Spleen (tissue), 11 donors: ENCODE data around the gene PARK7. TPM values are rescaled to one million over a fixed set of nuclear protein-coding genes. Genes with fewer than 3 reads are reported as not detected.
A peak's percentile ranks its signal among the peaks of the same experiment; 100 is the strongest.

Experiments used
- DNase-seq: peaks from one replicate; pipeline ENCODE4 v3.0.0-alpha.2; 2020
- H3K27ac ChIP-seq, 8 donors: fragments of 200-600 bp; sonication (generic) in 7 of 8; 1 replicate in 4 of 8; 2 replicates in 4 of 8; pipeline versions ENCODE4 v1.5.0 to v1.8.0; 2016 to 2021; ENCODE audit warnings: inconsistent platforms in 4 of 8, mild to moderate bottlenecking in 4 of 8, moderate library complexity in 1 of 8
- H3K27me3 ChIP-seq, 7 donors: fragments of 200-600 bp; sonication (generic) in 6 of 7; replicated peaks in 1 of 7; 1 replicate in 4 of 7; 2 replicates in 3 of 7; pipeline versions ENCODE4 v1.5.0 to v1.8.0; 2016 to 2021; ENCODE audit warnings: inconsistent platforms in 3 of 7, mild to moderate bottlenecking in 1 of 7
- H3K36me3 ChIP-seq, 6 donors: fragments of 200-600 bp; sonication (generic) in 5 of 6; 1 replicate in 4 of 6; 2 replicates in 2 of 6; pipeline versions ENCODE4 v1.5.0 to v1.8.0; 2016 to 2021; ENCODE audit warnings: inconsistent platforms in 2 of 6
- H3K4me1 ChIP-seq, 6 donors: fragments of 200-600 bp; sonication (generic) in 5 of 6; 1 replicate in 3 of 6; 2 replicates in 3 of 6; pipeline versions ENCODE4 v1.5.0 to v1.8.0; 2016 to 2021; ENCODE audit warnings: inconsistent platforms in 3 of 6
- H3K4me3 ChIP-seq, 8 donors: fragments of 200-600 bp; sonication (generic) in 7 of 8; 1 replicate in 4 of 8; 2 replicates in 4 of 8; pipeline versions ENCODE4 v1.5.0 to v1.8.0; 2016 to 2021; ENCODE audit warnings: inconsistent platforms in 4 of 8, mild to moderate bottlenecking in 4 of 8, moderate library complexity in 2 of 8
- H3K9me3 ChIP-seq, 8 donors: fragments of 200-600 bp; sonication (generic) in 7 of 8; 1 replicate in 4 of 8; 2 replicates in 4 of 8; pipeline versions ENCODE4 v1.5.0 to v1.8.0; 2016 to 2021; ENCODE audit warnings: inconsistent platforms in 4 of 8
- POLR2A ChIP-seq, 3 donors: fragments of 450-650 bp; IDR thresholded peaks; one replicate each; pipeline ENCODE4 v1.5.1; 2017; ENCODE audit warnings: antibody characterized with exemption in 3 of 3, mild to moderate bottlenecking in 1 of 3
- POLR2AphosphoS5 ChIP-seq, 3 donors: sonication (generic); formaldehyde crosslinking; IDR thresholded peaks; one replicate each; pipeline ENCODE4 v1.5.1; 2017; ENCODE audit warnings: antibody characterized with exemption in 3 of 3
- WGBS, 5 donors: extraction: QIAGEN DNeasy Blood & Tissue Kit in 3 of 5; methylation state at CpG; one replicate each; pipeline versions ENCODE4 v1.1.5 to v1.1.7; 2013 to 2018; 5-methylcytosine and 5-hydroxymethylcytosine counted together
- intact Hi-C: fragments of 100-400 bp; cut with DNase I; formaldehyde crosslinking; loops from one replicate; pipeline ENCODE4 v1.15.0; 2023; ENCODE audit warnings: low total_unique reads
- polyA plus RNA-seq, 3 donors: library from polyadenylated mRNA; stranded (reverse); fragments of 200-250 nt; gene quantifications; one replicate each; pipeline ENCODE4 v1.2.1, GENCODE V29; 2013
- total RNA-seq, 7 donors: library from RNA; depleted of rRNA in 3 of 7; stranded (reverse); fragments of >200 nt in 3 of 7; fragmentation: NEBNext Ultra II Directional in 4 of 7; extraction: Animal tissue kit (Norgen Biotek cat#: 25700) in 4 of 7; gene quantifications; one replicate each; pipeline versions ENCODE4 v1.1.0 to v1.2.1, GENCODE V29; 2016 to 2021
- TF ChIP-seq, protein P1 (sequence below), 11 experiments: fragments of 200-600 bp in 7 of 11; fragments of 450-650 bp in 4 of 11; sonication (generic) in 4 of 11; IDR thresholded peaks in 8 of 11; conservative IDR thresholded peaks in 3 of 11; 1 replicate in 7 of 11; 2 replicates in 4 of 11; pipeline versions ENCODE4 v1.4.0 to v1.8.0; 2016 to 2021; ENCODE audit warnings: antibody characterized with exemption in 11 of 11, inconsistent platforms in 4 of 11, mild to moderate bottlenecking in 1 of 11
- donor health status: healthy with polysubstance abuse.
- donor health status: DM: no; HTN: no; CAD: no; lungs with moderate emphysema.
- donor health status: DM: no; HTN: no; CAD: no.
- donor health status: Bipolar disorder and iron deficiency.
- donor health status: healthy.
- donor health status: DM: no; HTN: no; CAD: no.
- donor health status: DM: yes; HTN: yes; CAD: no.

The PARK7 gene
- total and polyA plus RNA-seq, 10 donors = 93.5 to 370 (median 174) TPM

DNA sequence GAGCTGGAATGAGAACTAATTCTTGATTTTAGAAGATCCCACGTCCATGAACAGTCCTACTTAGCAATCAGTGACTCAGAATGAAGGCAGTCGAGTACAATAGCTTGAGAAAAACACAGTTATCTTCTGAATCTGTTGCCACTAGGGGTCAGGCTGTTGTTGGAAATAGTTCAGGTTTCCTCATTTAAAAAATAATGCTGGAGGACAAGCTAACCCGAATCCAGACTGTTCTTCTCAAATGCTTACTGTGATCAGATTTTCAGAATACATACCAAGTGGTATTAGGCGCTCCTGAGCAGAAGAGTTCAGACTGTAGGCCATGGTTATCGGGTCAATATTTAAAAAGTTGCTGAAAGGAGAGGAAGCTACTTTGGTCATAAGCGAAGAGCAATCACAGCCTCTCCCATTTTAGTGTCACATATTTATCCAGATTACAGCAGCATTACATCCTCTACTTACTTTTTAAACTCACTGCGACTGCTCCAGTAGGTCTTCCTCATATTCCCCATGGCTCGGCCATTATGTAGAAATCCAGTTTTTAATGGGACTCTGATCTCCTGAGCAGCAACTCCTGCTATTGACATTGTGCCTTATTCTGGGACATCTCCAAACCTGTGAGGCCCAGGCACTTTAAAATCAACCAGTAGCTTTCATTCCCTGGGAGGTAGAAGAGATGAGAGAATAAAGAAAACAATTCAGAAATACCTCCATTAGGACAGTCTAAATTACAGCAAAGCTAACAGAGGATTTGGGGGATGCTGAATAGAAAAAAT lies 53.7 kb downstream of the PARK7 start:
- Histone ChIP-seq H3K9me3 (no peaks in the 10 kb centered on the region), H3K27ac (peak overlapping the region in 3 of 8 donors; percentile 9 to 11 (median 11)), H3K4me1 (peaks cover 3 to 31% (median 10%) of the 10 kb centered on the region in 6 donors), H3K36me3 (peaks cover 0 to 37% (median 4%) of the 10 kb centered on the region in 6 donors), H3K4me3 (no peak overlapping the region), H3K27me3 (peaks cover 0 to 7% (median 0%) of the 10 kb centered on the region in 7 donors)
- no peak for DNase-seq
- intact Hi-C loops = loop anchor here (10.0 kb wide), 2 partner anchors 300 to 330 kb away; partner anchors contain the start of gene SLC45A1
- WGBS, 5 donors = 34 to 40% (median 40%) methylated on average over 8 of the region's 8 CpGs
- TF ChIP-seq POLR2AphosphoS5 (IDR thresholded peaks at IDR 0.05) = no peak
- TF ChIP-seq, protein P1, sequence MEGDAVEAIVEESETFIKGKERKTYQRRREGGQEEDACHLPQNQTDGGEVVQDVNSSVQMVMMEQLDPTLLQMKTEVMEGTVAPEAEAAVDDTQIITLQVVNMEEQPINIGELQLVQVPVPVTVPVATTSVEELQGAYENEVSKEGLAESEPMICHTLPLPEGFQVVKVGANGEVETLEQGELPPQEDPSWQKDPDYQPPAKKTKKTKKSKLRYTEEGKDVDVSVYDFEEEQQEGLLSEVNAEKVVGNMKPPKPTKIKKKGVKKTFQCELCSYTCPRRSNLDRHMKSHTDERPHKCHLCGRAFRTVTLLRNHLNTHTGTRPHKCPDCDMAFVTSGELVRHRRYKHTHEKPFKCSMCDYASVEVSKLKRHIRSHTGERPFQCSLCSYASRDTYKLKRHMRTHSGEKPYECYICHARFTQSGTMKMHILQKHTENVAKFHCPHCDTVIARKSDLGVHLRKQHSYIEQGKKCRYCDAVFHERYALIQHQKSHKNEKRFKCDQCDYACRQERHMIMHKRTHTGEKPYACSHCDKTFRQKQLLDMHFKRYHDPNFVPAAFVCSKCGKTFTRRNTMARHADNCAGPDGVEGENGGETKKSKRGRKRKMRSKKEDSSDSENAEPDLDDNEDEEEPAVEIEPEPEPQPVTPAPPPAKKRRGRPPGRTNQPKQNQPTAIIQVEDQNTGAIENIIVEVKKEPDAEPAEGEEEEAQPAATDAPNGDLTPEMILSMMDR (IDR thresholded peaks at IDR 0.05 in 8 of 11, conservative IDR thresholded peaks at IDR 0.05 in 3 of 11) = peak in 10 of 11 experiments; percentile 38 to 77 (median 60)

- WGBS, 5 donors = 68 to 78% (median 72%) methylated on average over 2 of the region's 2 CpGs
- Histone ChIP-seq H3K36me3 (peaks cover 0 to 37% (median 4%) of the 10 kb centered on the region in 6 donors), H3K9me3 (no peaks in the 10 kb centered on the region), H3K27ac (peak overlapping the region in 1 of 8 donors; percentile 11), H3K4me3 (no peak overlapping the region), H3K27me3 (peaks cover 0 to 7% (median 0%) of the 10 kb centered on the region in 7 donors), H3K4me1 (peaks cover 3 to 35% (median 10%) of the 10 kb centered on the region in 6 donors)
- TF ChIP-seq POLR2AphosphoS5 (IDR thresholded peaks at IDR 0.05) = no peak
- TF ChIP-seq, protein P1 (IDR thresholded peaks at IDR 0.05 in 8 of 11, conservative IDR thresholded peaks at IDR 0.05 in 3 of 11) = no peak
- TF ChIP-seq POLR2A (IDR thresholded peaks at IDR 0.05) = no peak
- intact Hi-C loops = loop anchor here (10.0 kb wide), 2 partner anchors 299 to 329 kb away; partner anchors contain the start of gene SLC45A1
- DNase-seq = no peak
These were observed 54.3 kb downstream of the PARK7 start for GRCh38 chr1:8015809-8016165.

DNA sequence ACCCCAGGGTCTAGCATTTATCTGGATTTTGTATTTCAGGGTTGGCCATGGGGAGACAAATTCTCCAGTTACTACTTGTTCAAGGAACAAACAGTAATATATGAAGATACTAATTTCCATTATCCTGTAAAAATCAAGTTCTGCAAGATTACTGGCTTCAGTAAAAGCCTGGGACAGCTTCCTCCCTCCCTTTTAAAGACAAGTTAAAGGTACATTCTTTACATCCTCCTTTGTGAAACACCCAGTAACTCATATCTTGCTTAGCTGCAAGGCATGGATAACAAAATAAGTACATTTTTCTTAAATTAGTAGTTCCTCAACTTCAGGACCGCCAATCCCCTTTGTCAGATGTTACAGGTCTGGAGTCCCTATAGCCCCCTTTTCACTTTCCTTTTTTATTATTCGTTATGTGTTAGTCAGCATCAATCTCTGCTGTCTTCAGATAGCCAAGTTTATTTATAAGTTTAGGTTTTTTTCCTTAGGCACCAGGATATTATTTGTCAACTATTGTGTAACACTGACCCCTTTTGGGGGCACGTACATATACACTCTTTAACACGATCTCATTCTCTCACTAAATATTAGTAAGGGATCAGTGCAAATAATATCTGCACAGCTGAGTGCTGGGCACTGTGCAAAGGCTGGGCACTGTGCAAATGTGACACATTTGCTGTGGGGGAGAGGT lies 54.8 kb downstream of the PARK7 start:
- no peak for TF ChIP-seq POLR2A (IDR thresholded peaks at IDR 0.05)
- no peak for TF ChIP-seq POLR2AphosphoS5 (IDR thresholded peaks at IDR 0.05)
- Histone ChIP-seq H3K4me3 (no peak overlapping the region), H3K27ac (no peak overlapping the region), H3K27me3 (peaks cover 0 to 7% (median 0%) of the 10 kb centered on the region in 7 donors), H3K9me3 (no peaks in the 10 kb centered on the region), H3K4me1 (peaks cover 3 to 35% (median 10%) of the 10 kb centered on the region in 6 donors), H3K36me3 (peaks cover 0 to 32% (median 4%) of the 10 kb centered on the region in 6 donors)
- DNase-seq = no peak
- intact Hi-C loops = loop anchor here (10.0 kb wide), 2 partner anchors 298 to 328 kb away; partner anchors contain the start of gene SLC45A1
- WGBS, 5 donors = 32 to 43% (median 39%) methylated on average over 4 of the region's 4 CpGs

GRCh38 chr1:8016895-8017241 lies 55.4 kb downstream of the PARK7 start:
- intact Hi-C loops = loop anchor here (10.0 kb wide), 2 partner anchors 298 to 328 kb away; partner anchors contain the start of gene SLC45A1
- H3K36me3 ChIP-seq = peaks cover 0 to 26% (median 4%) of the 10 kb centered on the region in 6 donors
- no peak overlapping the region for H3K27ac ChIP-seq
- TF ChIP-seq, protein P1 (IDR thresholded peaks at IDR 0.05 in 8 of 11, conservative IDR thresholded peaks at IDR 0.05 in 3 of 11) = no peak
- peaks cover 3 to 35% (median 10%) of the 10 kb centered on the region in 6 donors for H3K4me1 ChIP-seq
- no peaks in the 10 kb centered on the region for H3K9me3 ChIP-seq
- no peak for DNase-seq
- H3K4me3 ChIP-seq = no peak overlapping the region
- peaks cover 0 to 7% (median 0%) of the 10 kb centered on the region in 7 donors for H3K27me3 ChIP-seq
